Neural cell (in vitro differentiated cells): Measurements from ENCODE around the gene SSR2. TPM values are rescaled to one million over a fixed set of nuclear protein-coding genes. Genes with fewer than 3 reads are reported as not detected.

Source experiments
- H2AFZ ChIP-seq: fragments of 200-600, 300-800 bp; sonication (generic), shearing (Covaris generic); 2 replicates; pipeline ENCODE4 v1.6.0; 2014; ENCODE audit warnings: low read depth, mild to moderate bottlenecking, antibody characterized with exemption, low read length, moderate library complexity
- H3F3A ChIP-seq: fragments of 200-600 bp; shearing (Covaris generic); 2 replicates; pipeline ENCODE4 v1.6.1; 2016; ENCODE audit warnings: mild to moderate bottlenecking, moderate library complexity, mixed read lengths, antibody characterized with exemption, low read length; ENCODE audit not compliant: insufficient read depth, poor library complexity, severe bottlenecking
- H3K27ac ChIP-seq: fragments of 200-600, 300-800 bp; sonication (generic), shearing (Covaris generic); 2 replicates; pipeline ENCODE4 v1.5.1; 2014; ENCODE audit warnings: mild to moderate bottlenecking, low read length, moderate library complexity
- H3K27me3 ChIP-seq: fragments of 300-800, 200-600 bp; sonication (generic), shearing (Covaris generic); 2 replicates; pipeline ENCODE4 v1.6.0; 2014; ENCODE audit warnings: mild to moderate bottlenecking, low read depth, low read length, moderate library complexity; ENCODE audit not compliant: insufficient read depth
- H3K36me3 ChIP-seq: fragments of 300-800, 200-600 bp; sonication (generic), shearing (Covaris generic); 2 replicates; pipeline ENCODE4 v1.5.1; 2014; ENCODE audit warnings: mild to moderate bottlenecking, antibody characterized with exemption, low read length, moderate library complexity; ENCODE audit not compliant: insufficient read depth
- H3K4me2 ChIP-seq: fragments of 300-800, 200-600 bp; sonication (generic), shearing (Covaris generic); 2 replicates; pipeline ENCODE4 v1.6.0; 2014; ENCODE audit warnings: mild to moderate bottlenecking, low read length
- H3K4me3 ChIP-seq: fragments of 300-800, 200-600 bp; sonication (generic), shearing (Covaris generic); 2 replicates; pipeline ENCODE4 v1.5.1; 2014; ENCODE audit warnings: mild to moderate bottlenecking, low read length, moderate library complexity
- H3K79me2 ChIP-seq: fragments of 200-600 bp; shearing (Covaris generic); replicated peaks from 2 replicates; pipeline ENCODE4 v1.6.0; 2014; ENCODE audit warnings: mild to moderate bottlenecking, low read length, moderate library complexity; ENCODE audit not compliant: insufficient read depth
- H3K9ac ChIP-seq: fragments of 300-800, 200-600 bp; sonication (generic), shearing (Covaris generic); 2 replicates; pipeline ENCODE4 v1.6.1; 2016; ENCODE audit warnings: mild to moderate bottlenecking, low read length, mixed read lengths
- H3K9me2 ChIP-seq: fragments of 200-600 bp; shearing (Covaris generic); 2 replicates; pipeline ENCODE4 v1.6.1; 2016; ENCODE audit warnings: mild to moderate bottlenecking, low read length, mixed read lengths; ENCODE audit not compliant: insufficient read depth
- H3K9me3 ChIP-seq: fragments of 200-600, 300-800 bp; sonication (generic), shearing (Covaris generic); 2 replicates; pipeline ENCODE4 v1.6.1; 2016; ENCODE audit warnings: mild to moderate bottlenecking, mixed run types, low read length, moderate library complexity, mixed read lengths
- H4K20me1 ChIP-seq: fragments of 200-600 bp; shearing (Covaris generic); 2 replicates; pipeline ENCODE4 v1.6.1; 2016; ENCODE audit warnings: mild to moderate bottlenecking, mixed run types; ENCODE audit not compliant: insufficient read depth
- CTCF ChIP-seq: fragments of 450-650 bp; IDR thresholded peaks from 2 replicates; pipeline ENCODE4 v1.5.1; 2014; ENCODE audit warnings: antibody characterized with exemption, mild to moderate bottlenecking, moderate library complexity; ENCODE audit not compliant: poor library complexity, severe bottlenecking
- EP300 ChIP-seq: fragments of 450-650 bp; conservative IDR thresholded peaks from 2 replicates; pipeline ENCODE4 v1.6.1; 2014; ENCODE audit warnings: antibody characterized with exemption, mild to moderate bottlenecking, moderate library complexity; ENCODE audit not compliant: poor library complexity, severe bottlenecking
- EZH2 ChIP-seq: fragments of 200-600, 300-800 bp; shearing (Covaris generic), sonication (generic); IDR thresholded peaks from 2 replicates; pipeline ENCODE4 v1.6.1; 2014; ENCODE audit warnings: antibody characterized with exemption, low read length, borderline replicate concordance, mild to moderate bottlenecking; ENCODE audit not compliant: insufficient read depth, poor library complexity, severe bottlenecking
- MXI1 ChIP-seq: fragments of 450-650 bp; conservative IDR thresholded peaks from 2 replicates; pipeline ENCODE4 v1.6.1; 2014; ENCODE audit warnings: antibody characterized with exemption, mild to moderate bottlenecking; ENCODE audit not compliant: poor library complexity, severe bottlenecking
- POLR2AphosphoS5 ChIP-seq: IDR thresholded peaks from 2 replicates; pipeline ENCODE4 v1.6.1; 2012
- RAD21 ChIP-seq: fragments of 450-650 bp; conservative IDR thresholded peaks from 2 replicates; pipeline ENCODE4 v1.6.1; 2014; ENCODE audit warnings: antibody characterized with exemption, mild to moderate bottlenecking, moderate library complexity
- REST ChIP-seq: IDR thresholded peaks from 2 replicates; pipeline ENCODE4 v1.6.1; 2012; ENCODE audit warnings: borderline replicate concordance
- SMC3 ChIP-seq: fragments of 450-650 bp; conservative IDR thresholded peaks from 2 replicates; pipeline ENCODE4 v1.6.1; 2014; ENCODE audit warnings: antibody characterized with exemption, mild to moderate bottlenecking, moderate library complexity; ENCODE audit not compliant: poor library complexity
- TAF1 ChIP-seq: IDR thresholded peaks from 2 replicates; pipeline ENCODE4 v1.6.1; 2012; ENCODE audit warnings: low read depth
- polyA plus RNA-seq: library from polyadenylated mRNA; depleted of rRNA; stranded (reverse); fragments of >200 nt; gene quantifications from 2 replicates; pipeline ENCODE4 v1.2.3, GENCODE V29; 2014

SSR2 gene
- polyA plus RNA-seq, 1 donor from 2014 or later, result 473 TPM

- TF ChIP-seq EP300, result no peak
- no peak for TF ChIP-seq RAD21
- TF ChIP-seq EZH2, result no peak
- no peak for TF ChIP-seq REST
- no peak for TF ChIP-seq TAF1
- TF ChIP-seq POLR2AphosphoS5, result no peak
- no peak for TF ChIP-seq SMC3
- no peak for TF ChIP-seq CTCF
- no peak for TF ChIP-seq MXI1
- H3K79me2 ChIP-seq, result no peaks in the 10 kb centered on the region
- H2AFZ ChIP-seq, result no peak overlapping the region
- no peak overlapping the region for H3K4me3 ChIP-seq
- no peaks in the 10 kb centered on the region for H3F3A ChIP-seq
- H3K27me3 ChIP-seq, result no peaks in the 10 kb centered on the region
- H3K27ac ChIP-seq, result no peak overlapping the region
- H3K9ac ChIP-seq, result no peak overlapping the region
- no peaks in the 10 kb centered on the region for H3K9me3 ChIP-seq
- no peak overlapping the region for H3K4me2 ChIP-seq
- no peaks in the 10 kb centered on the region for H3K9me2 ChIP-seq
- H3K36me3 ChIP-seq, result no peaks in the 10 kb centered on the region
- H4K20me1 ChIP-seq, result no peaks in the 10 kb centered on the region
These were observed 41.4 kb upstream of the SSR2 start for GRCh38 chr1:156062189-156062588.

- H3K36me3 ChIP-seq, result no peaks in the 10 kb centered on the region
- no peaks in the 10 kb centered on the region for H3K9me3 ChIP-seq
- H4K20me1 ChIP-seq, result no peaks in the 10 kb centered on the region
- H3K4me3 ChIP-seq, result no peak within 1 kb of the TSS
- no peak within 1 kb of the TSS for H3K27ac ChIP-seq
- H3K9me2 ChIP-seq, result no peaks in the 10 kb centered on the region
- no peak within 1 kb of the TSS for H3K9ac ChIP-seq
- no peaks in the 10 kb centered on the region for H3K27me3 ChIP-seq
- H3K79me2 ChIP-seq, result no peaks in the 10 kb centered on the region
- no peaks in the 10 kb centered on the region for H3F3A ChIP-seq
- H2AFZ ChIP-seq, result no peak within 1 kb of the TSS
- TF ChIP-seq REST (no peak), EP300 (no peak), TAF1 (no peak), SMC3 (no peak), MXI1 (no peak), EZH2 (no peak), RAD21 (no peak), CTCF (no peak), POLR2AphosphoS5 (no peak)
- no peak within 1 kb of the TSS for H3K4me2 ChIP-seq
These were observed 40.3 kb upstream of the SSR2 start, which contains the start of gene RAB25 for GRCh38 chr1:156060937-156061636. Gene RAB25 (plus strand): TSS chr1:156061160. CDS start chr1:156061401, 241 bp downstream.
